GM23338 (cell line): ENCODE data around the gene CLIC5. TPM values are rescaled to one million over a fixed set of nuclear protein-coding genes. Genes with fewer than 3 reads are reported as not detected.
A peak's percentile ranks its signal among the peaks of the same experiment; 100 is the strongest.

Experiments
- ATAC-seq: fragments of 200-7000 bp; cut with Tn5 transposase; 3 replicates; pipeline ENCODE4 v1.9.1; 2020
- DNase-seq: peaks from one replicate; pipeline ENCODE4 v3.0.0-alpha.2; 2015; ENCODE audit warnings: low spot score
- H2AFZ ChIP-seq: fragments of 200-600 bp; sonication (generic); 2 replicates; pipeline ENCODE4 v1.8.0; 2016; ENCODE audit warnings: antibody characterized with exemption, mild to moderate bottlenecking, moderate library complexity
- H3F3A ChIP-seq: fragments of 200-600 bp; sonication (generic); replicated peaks from 2 replicates; pipeline ENCODE4 v1.8.0; 2017; ENCODE audit warnings: antibody characterized with exemption, mixed run types, low read depth
- H3K27ac ChIP-seq: fragments of 200-600 bp; sonication (generic); 2 replicates; pipeline ENCODE4 v1.6.1; 2016; ENCODE audit warnings: low read depth
- H3K27me3 ChIP-seq: fragments of 200-600 bp; sonication (generic); 2 replicates; pipeline ENCODE4 v1.8.0; 2016; ENCODE audit warnings: mild to moderate bottlenecking, mixed run types, moderate library complexity; ENCODE audit not compliant: insufficient read depth
- H3K36me3 ChIP-seq: fragments of 200-600 bp; sonication (generic); 2 replicates; pipeline ENCODE4 v1.8.0; 2016; ENCODE audit warnings: mild to moderate bottlenecking; ENCODE audit not compliant: insufficient read depth
- H3K4me1 ChIP-seq: fragments of 200-600 bp; sonication (generic); 2 replicates; pipeline ENCODE4 v1.8.0; 2016; ENCODE audit warnings: mild to moderate bottlenecking, moderate library complexity; ENCODE audit not compliant: insufficient read depth
- H3K4me2 ChIP-seq: fragments of 200-600 bp; sonication (generic); 2 replicates; pipeline ENCODE4 v1.7.1; 2017; ENCODE audit warnings: mixed run types
- H3K4me3 ChIP-seq: fragments of 200-600 bp; sonication (generic); 2 replicates; pipeline ENCODE4 v1.6.1; 2016; ENCODE audit warnings: mixed run types
- H3K79me2 ChIP-seq: fragments of 200-600 bp; sonication (generic); replicated peaks from 2 replicates; pipeline ENCODE4 v1.8.0; 2017; ENCODE audit warnings: mild to moderate bottlenecking; ENCODE audit not compliant: insufficient read depth
- H3K9me2 ChIP-seq: fragments of 200-600 bp; sonication (generic); 2 replicates; pipeline ENCODE4 v1.8.0; 2017; ENCODE audit not compliant: insufficient read depth
- H4K20me1 ChIP-seq: fragments of 200-600 bp; sonication (generic); replicated peaks from 2 replicates; pipeline ENCODE4 v1.8.0; 2017; ENCODE audit warnings: mild to moderate bottlenecking; ENCODE audit not compliant: insufficient read depth
- H3K27ac Mint-ChIP-seq: 2 replicates; pipeline ENCODE4 v1.8.0; 2020; ENCODE audit warnings: inconsistent platforms, mild to moderate bottlenecking, moderate library complexity, mixed read lengths
- H3K27me3 Mint-ChIP-seq: 3 replicates; pipeline ENCODE4 v1.8.0; 2022; ENCODE audit warnings: low read depth, mild to moderate bottlenecking, moderate library complexity, mixed read lengths, inconsistent platforms; ENCODE audit not compliant: insufficient read depth, poor library complexity
- H3K36me3 Mint-ChIP-seq: 3 replicates; pipeline ENCODE4 v1.8.0; 2021; ENCODE audit warnings: low read depth, mild to moderate bottlenecking, inconsistent platforms, moderate library complexity, mixed read lengths
- H3K4me1 Mint-ChIP-seq: 3 replicates; pipeline ENCODE4 v1.8.0; 2020; ENCODE audit warnings: mild to moderate bottlenecking, inconsistent platforms, mixed read lengths
- H3K4me3 Mint-ChIP-seq: 3 replicates; pipeline ENCODE4 v1.8.0; 2021; ENCODE audit warnings: moderate library complexity, mild to moderate bottlenecking, inconsistent platforms, mixed read lengths
- H3K9me3 Mint-ChIP-seq: 3 replicates; pipeline ENCODE4 v1.8.0; 2020; ENCODE audit warnings: moderate library complexity, mild to moderate bottlenecking, inconsistent platforms, mixed read lengths
- CREB1 ChIP-seq: fragments of 250-450 bp; sonication (Bioruptor Pico); IDR thresholded peaks from 2 replicates; pipeline ENCODE4 v1.5.0; 2020; ENCODE audit warnings: low read depth, mild to moderate bottlenecking, moderate library complexity
- ETS1 ChIP-seq: IDR thresholded peaks from 2 replicates; pipeline ENCODE4 v1.6.1; 2016; ENCODE audit warnings: antibody characterized with exemption
- EZH2 ChIP-seq: fragments of 200-600 bp; sonication (generic); IDR thresholded peaks from one replicate; pipeline ENCODE4 v1.8.0; 2017; ENCODE audit warnings: antibody characterized with exemption, mild to moderate bottlenecking, low read depth; ENCODE audit not compliant: unreplicated experiment
- EZH2phosphoT487 ChIP-seq: fragments of 200-600 bp; sonication (generic); IDR thresholded peaks from one replicate; pipeline ENCODE4 v1.8.1; 2018; ENCODE audit warnings: antibody characterized with exemption; ENCODE audit not compliant: unreplicated experiment
- JUNB ChIP-seq: IDR thresholded peaks from one replicate; pipeline ENCODE4 v1.6.1; 2016; ENCODE audit warnings: antibody characterized with exemption; ENCODE audit not compliant: unreplicated experiment
- NANOG ChIP-seq: IDR thresholded peaks from 2 replicates; pipeline ENCODE4 v1.6.1; 2016; ENCODE audit warnings: antibody characterized with exemption, borderline replicate concordance
- POLR2AphosphoS5 ChIP-seq: IDR thresholded peaks from 2 replicates; pipeline ENCODE4 v1.6.1; 2016; ENCODE audit warnings: antibody characterized with exemption, low read depth
- STAT1 ChIP-seq: IDR thresholded peaks from one replicate; pipeline ENCODE4 v1.6.1; 2016; ENCODE audit warnings: antibody characterized with exemption; ENCODE audit not compliant: unreplicated experiment
- ZNF114 ChIP-seq: fragments of 250-450 bp; sonication (Bioruptor Pico); IDR thresholded peaks from 2 replicates; pipeline ENCODE4 v1.5.0; 2020; ENCODE audit warnings: mild to moderate bottlenecking, moderate library complexity
- ZNF331 ChIP-seq: fragments of 250-450 bp; sonication (Bioruptor Pico); IDR thresholded peaks from 2 replicates; pipeline ENCODE4 v1.5.0; 2020; ENCODE audit warnings: low read depth, mild to moderate bottlenecking, moderate library complexity
- polyA plus RNA-seq: library from polyadenylated mRNA; unstranded; fragments of >200 nt; fragmentation: Nextera tagmentation; extraction: Ambion mirVana; gene quantifications from 2 replicates; pipeline ENCODE4 v1.2.1, GENCODE V29; 2016
- total RNA-seq: library from RNA; depleted of rRNA; stranded (reverse); fragments of >200 nt; shearing (Covaris generic); gene quantifications from 2 replicates; pipeline ENCODE4 v1.2.3, GENCODE V29; 2014
- TF ChIP-seq, protein P1 (sequence below): fragments of 250-450 bp; sonication (Bioruptor Pico); IDR thresholded peaks from 2 replicates; pipeline ENCODE4 v1.5.0; 2020; ENCODE audit warnings: mild to moderate bottlenecking, moderate library complexity
- TF ChIP-seq, protein P2 (sequence below), 2 experiments: fragments of 200-600 bp in 1 of 2; sonication (generic) in 1 of 2; conservative IDR thresholded peaks; 2 replicates each; pipeline versions ENCODE4 v1.5.1 to v1.6.1; 2016 to 2017; ENCODE audit warnings: antibody characterized with exemption in 2 of 2, low read depth in 2 of 2, mild to moderate bottlenecking in 2 of 2, moderate library complexity in 1 of 2
- TF ChIP-seq, protein P3 (sequence below): IDR thresholded peaks from one replicate; pipeline ENCODE4 v1.6.1; 2018; ENCODE audit warnings: antibody characterized with exemption; ENCODE audit not compliant: unreplicated experiment

The CLIC5 gene
- total and polyA plus RNA-seq, 2 experiments from 2014 or later = 0.08 TPM; not detected in 1

- Mint-ChIP-seq H3K36me3 (no peaks in the 10 kb centered on the region; the same call in 2 of the 3 replicates), H3K4me3 (no peak overlapping the region), H3K9me3 (peaks cover 12% of the 10 kb centered on the region; the same call in 2 of the 3 replicates), H3K27ac (0 out of 2 replicates have a peak overlapping the region, but pooled peaks have one; percentile 36), H3K4me1 (peaks cover 33% of the 10 kb centered on the region), H3K27me3 (peaks cover 5% of the 10 kb centered on the region)
- no peak for ATAC-seq
- DNase-seq = no peak
- Histone ChIP-seq H3K27ac (no peak overlapping the region), H3K27me3 (no peaks in the 10 kb centered on the region), H2AFZ (no peak overlapping the region), H4K20me1 (no peaks in the 10 kb centered on the region), H3K9me2 (peaks cover 5% of the 10 kb centered on the region; the same call in 1 of the 2 replicates), H3K4me1 (peaks cover 28% of the 10 kb centered on the region), H3K79me2 (no peaks in the 10 kb centered on the region), H3K4me2 (no peak overlapping the region), H3F3A (no peaks in the 10 kb centered on the region), H3K4me3 (no peak overlapping the region), H3K36me3 (no peaks in the 10 kb centered on the region)
- TF ChIP-seq ZNF114 (CRISPR knock-in tag) (no peak), ZNF331 (CRISPR knock-in tag) (no peak), NANOG (no peak), POLR2AphosphoS5 (no peak), STAT1 (no peak), CREB1 (no peak), EZH2phosphoT487 (no peak), ETS1 (no peak), EZH2 (no peak), JUNB (no peak)
- TF ChIP-seq, protein P1, sequence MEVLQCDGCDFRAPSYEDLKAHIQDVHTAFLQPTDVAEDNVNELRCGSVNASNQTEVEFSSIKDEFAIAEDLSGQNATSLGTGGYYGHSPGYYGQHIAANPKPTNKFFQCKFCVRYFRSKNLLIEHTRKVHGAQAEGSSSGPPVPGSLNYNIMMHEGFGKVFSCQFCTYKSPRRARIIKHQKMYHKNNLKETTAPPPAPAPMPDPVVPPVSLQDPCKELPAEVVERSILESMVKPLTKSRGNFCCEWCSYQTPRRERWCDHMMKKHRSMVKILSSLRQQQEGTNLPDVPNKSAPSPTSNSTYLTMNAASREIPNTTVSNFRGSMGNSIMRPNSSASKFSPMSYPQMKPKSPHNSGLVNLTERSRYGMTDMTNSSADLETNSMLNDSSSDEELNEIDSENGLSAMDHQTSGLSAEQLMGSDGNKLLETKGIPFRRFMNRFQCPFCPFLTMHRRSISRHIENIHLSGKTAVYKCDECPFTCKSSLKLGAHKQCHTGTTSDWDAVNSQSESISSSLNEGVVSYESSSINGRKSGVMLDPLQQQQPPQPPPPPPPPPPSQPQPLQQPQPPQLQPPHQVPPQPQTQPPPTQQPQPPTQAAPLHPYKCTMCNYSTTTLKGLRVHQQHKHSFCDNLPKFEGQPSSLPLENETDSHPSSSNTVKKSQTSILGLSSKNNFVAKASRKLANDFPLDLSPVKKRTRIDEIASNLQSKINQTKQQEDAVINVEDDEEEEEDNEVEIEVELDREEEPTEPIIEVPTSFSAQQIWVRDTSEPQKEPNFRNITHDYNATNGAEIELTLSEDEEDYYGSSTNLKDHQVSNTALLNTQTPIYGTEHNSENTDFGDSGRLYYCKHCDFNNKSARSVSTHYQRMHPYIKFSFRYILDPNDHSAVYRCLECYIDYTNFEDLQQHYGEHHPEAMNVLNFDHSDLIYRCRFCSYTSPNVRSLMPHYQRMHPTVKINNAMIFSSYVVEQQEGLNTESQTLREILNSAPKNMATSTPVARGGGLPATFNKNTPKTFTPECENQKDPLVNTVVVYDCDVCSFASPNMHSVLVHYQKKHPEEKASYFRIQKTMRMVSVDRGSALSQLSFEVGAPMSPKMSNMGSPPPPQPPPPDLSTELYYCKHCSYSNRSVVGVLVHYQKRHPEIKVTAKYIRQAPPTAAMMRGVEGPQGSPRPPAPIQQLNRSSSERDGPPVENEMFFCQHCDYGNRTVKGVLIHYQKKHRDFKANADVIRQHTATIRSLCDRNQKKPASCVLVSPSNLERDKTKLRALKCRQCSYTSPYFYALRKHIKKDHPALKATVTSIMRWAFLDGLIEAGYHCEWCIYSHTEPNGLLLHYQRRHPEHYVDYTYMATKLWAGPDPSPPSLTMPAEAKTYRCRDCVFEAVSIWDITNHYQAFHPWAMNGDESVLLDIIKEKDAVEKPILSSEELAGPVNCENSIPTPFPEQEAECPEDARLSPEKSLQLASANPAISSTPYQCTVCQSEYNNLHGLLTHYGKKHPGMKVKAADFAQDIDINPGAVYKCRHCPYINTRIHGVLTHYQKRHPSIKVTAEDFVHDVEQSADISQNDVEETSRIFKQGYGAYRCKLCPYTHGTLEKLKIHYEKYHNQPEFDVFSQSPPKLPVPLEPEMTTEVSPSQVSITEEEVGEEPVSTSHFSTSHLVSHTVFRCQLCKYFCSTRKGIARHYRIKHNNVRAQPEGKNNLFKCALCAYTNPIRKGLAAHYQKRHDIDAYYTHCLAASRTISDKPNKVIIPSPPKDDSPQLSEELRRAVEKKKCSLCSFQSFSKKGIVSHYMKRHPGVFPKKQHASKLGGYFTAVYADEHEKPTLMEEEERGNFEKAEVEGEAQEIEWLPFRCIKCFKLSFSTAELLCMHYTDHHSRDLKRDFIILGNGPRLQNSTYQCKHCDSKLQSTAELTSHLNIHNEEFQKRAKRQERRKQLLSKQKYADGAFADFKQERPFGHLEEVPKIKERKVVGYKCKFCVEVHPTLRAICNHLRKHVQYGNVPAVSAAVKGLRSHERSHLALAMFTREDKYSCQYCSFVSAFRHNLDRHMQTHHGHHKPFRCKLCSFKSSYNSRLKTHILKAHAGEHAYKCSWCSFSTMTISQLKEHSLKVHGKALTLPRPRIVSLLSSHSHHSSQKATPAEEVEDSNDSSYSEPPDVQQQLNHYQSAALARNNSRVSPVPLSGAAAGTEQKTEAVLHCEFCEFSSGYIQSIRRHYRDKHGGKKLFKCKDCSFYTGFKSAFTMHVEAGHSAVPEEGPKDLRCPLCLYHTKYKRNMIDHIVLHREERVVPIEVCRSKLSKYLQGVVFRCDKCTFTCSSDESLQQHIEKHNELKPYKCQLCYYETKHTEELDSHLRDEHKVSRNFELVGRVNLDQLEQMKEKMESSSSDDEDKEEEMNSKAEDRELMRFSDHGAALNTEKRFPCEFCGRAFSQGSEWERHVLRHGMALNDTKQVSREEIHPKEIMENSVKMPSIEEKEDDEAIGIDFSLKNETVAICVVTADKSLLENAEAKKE (CRISPR knock-in tag) = no peak
- TF ChIP-seq, protein P2, sequence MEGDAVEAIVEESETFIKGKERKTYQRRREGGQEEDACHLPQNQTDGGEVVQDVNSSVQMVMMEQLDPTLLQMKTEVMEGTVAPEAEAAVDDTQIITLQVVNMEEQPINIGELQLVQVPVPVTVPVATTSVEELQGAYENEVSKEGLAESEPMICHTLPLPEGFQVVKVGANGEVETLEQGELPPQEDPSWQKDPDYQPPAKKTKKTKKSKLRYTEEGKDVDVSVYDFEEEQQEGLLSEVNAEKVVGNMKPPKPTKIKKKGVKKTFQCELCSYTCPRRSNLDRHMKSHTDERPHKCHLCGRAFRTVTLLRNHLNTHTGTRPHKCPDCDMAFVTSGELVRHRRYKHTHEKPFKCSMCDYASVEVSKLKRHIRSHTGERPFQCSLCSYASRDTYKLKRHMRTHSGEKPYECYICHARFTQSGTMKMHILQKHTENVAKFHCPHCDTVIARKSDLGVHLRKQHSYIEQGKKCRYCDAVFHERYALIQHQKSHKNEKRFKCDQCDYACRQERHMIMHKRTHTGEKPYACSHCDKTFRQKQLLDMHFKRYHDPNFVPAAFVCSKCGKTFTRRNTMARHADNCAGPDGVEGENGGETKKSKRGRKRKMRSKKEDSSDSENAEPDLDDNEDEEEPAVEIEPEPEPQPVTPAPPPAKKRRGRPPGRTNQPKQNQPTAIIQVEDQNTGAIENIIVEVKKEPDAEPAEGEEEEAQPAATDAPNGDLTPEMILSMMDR (conservative IDR thresholded peaks at IDR 0.05; ENCODE audit: low read depth in 2 of 2) = no peak
- TF ChIP-seq, protein P3, sequence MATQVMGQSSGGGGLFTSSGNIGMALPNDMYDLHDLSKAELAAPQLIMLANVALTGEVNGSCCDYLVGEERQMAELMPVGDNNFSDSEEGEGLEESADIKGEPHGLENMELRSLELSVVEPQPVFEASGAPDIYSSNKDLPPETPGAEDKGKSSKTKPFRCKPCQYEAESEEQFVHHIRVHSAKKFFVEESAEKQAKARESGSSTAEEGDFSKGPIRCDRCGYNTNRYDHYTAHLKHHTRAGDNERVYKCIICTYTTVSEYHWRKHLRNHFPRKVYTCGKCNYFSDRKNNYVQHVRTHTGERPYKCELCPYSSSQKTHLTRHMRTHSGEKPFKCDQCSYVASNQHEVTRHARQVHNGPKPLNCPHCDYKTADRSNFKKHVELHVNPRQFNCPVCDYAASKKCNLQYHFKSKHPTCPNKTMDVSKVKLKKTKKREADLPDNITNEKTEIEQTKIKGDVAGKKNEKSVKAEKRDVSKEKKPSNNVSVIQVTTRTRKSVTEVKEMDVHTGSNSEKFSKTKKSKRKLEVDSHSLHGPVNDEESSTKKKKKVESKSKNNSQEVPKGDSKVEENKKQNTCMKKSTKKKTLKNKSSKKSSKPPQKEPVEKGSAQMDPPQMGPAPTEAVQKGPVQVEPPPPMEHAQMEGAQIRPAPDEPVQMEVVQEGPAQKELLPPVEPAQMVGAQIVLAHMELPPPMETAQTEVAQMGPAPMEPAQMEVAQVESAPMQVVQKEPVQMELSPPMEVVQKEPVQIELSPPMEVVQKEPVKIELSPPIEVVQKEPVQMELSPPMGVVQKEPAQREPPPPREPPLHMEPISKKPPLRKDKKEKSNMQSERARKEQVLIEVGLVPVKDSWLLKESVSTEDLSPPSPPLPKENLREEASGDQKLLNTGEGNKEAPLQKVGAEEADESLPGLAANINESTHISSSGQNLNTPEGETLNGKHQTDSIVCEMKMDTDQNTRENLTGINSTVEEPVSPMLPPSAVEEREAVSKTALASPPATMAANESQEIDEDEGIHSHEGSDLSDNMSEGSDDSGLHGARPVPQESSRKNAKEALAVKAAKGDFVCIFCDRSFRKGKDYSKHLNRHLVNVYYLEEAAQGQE = no peak
Measured at GRCh38 chr6:45902984-45903383, 112.7 kb downstream of the CLIC5 start.
